Measurements from ENCODE around the gene CHCHD10.
A peak's percentile ranks its signal among the peaks of the same experiment; 100 is the strongest.

Gene CHCHD10

DNA sequence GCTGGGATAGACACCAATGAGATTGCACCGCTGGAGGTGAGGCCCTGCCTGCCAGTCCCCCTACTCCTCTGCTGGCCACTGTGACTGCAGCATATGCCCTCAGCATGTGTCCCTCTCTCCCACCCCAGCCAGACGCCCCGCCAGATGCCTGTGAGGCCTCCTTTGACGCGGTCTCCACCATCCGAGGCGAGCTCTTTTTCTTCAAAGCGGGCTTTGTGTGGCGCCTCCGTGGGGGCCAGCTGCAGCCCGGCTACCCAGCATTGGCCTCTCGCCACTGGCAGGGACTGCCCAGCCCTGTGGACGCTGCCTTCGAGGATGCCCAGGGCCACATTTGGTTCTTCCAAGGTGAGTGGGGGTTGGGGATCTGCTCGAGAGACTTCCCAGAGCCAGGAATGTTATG is 13.3 kb upstream of the CHCHD10 start:
- H3K4me3 ChIP-seq (ENCODE audit: low read length in 2 of 2): no peak overlapping the region
- H3K79me1 ChIP-seq (ENCODE audit: low read depth, low read length): peaks cover 1% of the 10 kb centered on the region
- peak overlapping the region; percentile 37 for H2BK15ac ChIP-seq (ENCODE audit: low read length)
- no peaks in the 10 kb centered on the region for H3K27me3 ChIP-seq (ENCODE audit: control insufficient read depth in 3 of 3, insufficient read depth in 3 of 3, low read depth in 1 of 3, low read length in 3 of 3)
- no peak overlapping the region for H2AFZ ChIP-seq (ENCODE audit: low read length)
- no peak overlapping the region for H3K4me2 ChIP-seq (ENCODE audit: insufficient read depth, low read length, poor library complexity, severe bottlenecking)
- H2AK5ac ChIP-seq (ENCODE audit: low read depth, low read length): peak overlapping the region; percentile 46
- WGBS, 2 donors (ENCODE audit: extremely low coverage in 2 of 2, insufficient read length in 2 of 2, insufficient replicate concordance in 1 of 2): no CpG with 5 or more reads among the region's 15 CpGs
- H3K9me3 ChIP-seq (replicated peaks in 1 of 2; ENCODE audit: control insufficient read depth in 2 of 2, insufficient read depth in 1 of 2, low read depth in 1 of 2, low read length in 2 of 2): no peaks in the 10 kb centered on the region
- no peak overlapping the region for H4K91ac ChIP-seq (ENCODE audit: low read depth, low read length, poor library complexity)
- peak overlapping the region; percentile 60 for H3K9ac ChIP-seq (ENCODE audit: low read depth, low read length, poor library complexity)
- no peak overlapping the region for H3K23ac ChIP-seq (ENCODE audit: low read depth, low read length, poor library complexity)
- peaks cover 0 to under 1% of the 10 kb centered on the region in 2 donors for H3K4me1 ChIP-seq (ENCODE audit: control insufficient read depth in 2 of 2, insufficient read depth in 1 of 2, low read depth in 1 of 2, low read length in 2 of 2)
- H3K36me3 ChIP-seq (replicated peaks in 1 of 2; ENCODE audit: control insufficient read depth in 2 of 2, insufficient read depth in 2 of 2, low read length in 2 of 2): no peaks in the 10 kb centered on the region
- H3K18ac ChIP-seq (ENCODE audit: low read length): peak overlapping the region; percentile 57
- DNase-seq (ENCODE audit: low spot score): no peak
- H3K4ac ChIP-seq (ENCODE audit: low read length): no peak overlapping the region
- H2BK5ac ChIP-seq (ENCODE audit: low read length): peak overlapping the region; percentile 20
- H4K8ac ChIP-seq (ENCODE audit: low read depth, low read length): no peak overlapping the region
- H3K14ac ChIP-seq (ENCODE audit: low read length): peak overlapping the region; percentile 71
- H2BK12ac ChIP-seq (ENCODE audit: low read length): no peak overlapping the region
- no peak overlapping the region for H2BK120ac ChIP-seq (ENCODE audit: low read depth, low read length)
- H3K27ac ChIP-seq (replicated peaks; ENCODE audit: low read length): no peak overlapping the region

DNA sequence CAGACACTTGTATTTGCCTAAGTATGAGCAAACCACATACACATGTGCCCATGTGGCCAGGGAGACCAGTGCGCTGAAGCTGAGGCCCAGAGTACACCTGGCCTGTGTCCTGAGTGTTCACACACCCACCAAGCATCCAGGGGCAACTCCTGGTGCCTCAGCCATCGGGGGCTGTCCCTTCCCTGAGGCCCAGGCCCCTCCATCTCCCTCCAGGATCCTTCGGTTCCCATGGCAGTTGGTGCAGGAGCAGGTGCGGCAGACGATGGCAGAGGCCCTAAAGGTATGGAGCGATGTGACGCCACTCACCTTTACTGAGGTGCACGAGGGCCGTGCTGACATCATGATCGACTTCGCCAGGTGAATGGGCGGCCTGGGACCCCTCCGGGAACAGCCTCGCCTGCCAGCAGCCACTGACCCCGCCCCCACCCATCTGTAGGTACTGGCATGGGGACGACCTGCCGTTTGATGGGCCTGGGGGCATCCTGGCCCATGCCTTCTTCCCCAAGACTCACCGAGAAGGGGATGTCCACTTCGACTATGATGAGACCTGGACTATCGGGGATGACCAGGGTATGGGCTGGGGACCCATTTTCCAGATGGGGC is 12.5 kb upstream of the CHCHD10 start:
- Histone ChIP-seq H3K9ac (ENCODE audit: low read depth, low read length, poor library complexity) (no peak overlapping the region), H2BK5ac (ENCODE audit: low read length) (no peak overlapping the region), H2AK5ac (ENCODE audit: low read depth, low read length) (peak overlapping the region; percentile 46), H2BK12ac (ENCODE audit: low read length) (no peak overlapping the region), H2AFZ (ENCODE audit: low read length) (no peak overlapping the region), H3K4me3 (ENCODE audit: low read length in 2 of 2) (no peak overlapping the region), H3K4me1 (ENCODE audit: control insufficient read depth in 2 of 2, insufficient read depth in 1 of 2, low read depth in 1 of 2, low read length in 2 of 2) (no peaks in the 10 kb centered on the region), H4K91ac (ENCODE audit: low read depth, low read length, poor library complexity) (no peak overlapping the region), H3K9me3 (replicated peaks in 1 of 2; ENCODE audit: control insufficient read depth in 2 of 2, insufficient read depth in 1 of 2, low read depth in 1 of 2, low read length in 2 of 2) (no peaks in the 10 kb centered on the region), H2BK120ac (ENCODE audit: low read depth, low read length) (no peak overlapping the region), H3K4ac (ENCODE audit: low read length) (no peak overlapping the region), H3K27ac (replicated peaks; ENCODE audit: low read length) (no peak overlapping the region), H3K4me2 (ENCODE audit: insufficient read depth, low read length, poor library complexity, severe bottlenecking) (no peak overlapping the region), H2BK15ac (ENCODE audit: low read length) (no peak overlapping the region), H3K14ac (ENCODE audit: low read length) (no peak overlapping the region), H3K79me1 (ENCODE audit: low read depth, low read length) (peaks cover 1% of the 10 kb centered on the region), H3K18ac (ENCODE audit: low read length) (no peak overlapping the region), H3K27me3 (ENCODE audit: control insufficient read depth in 3 of 3, insufficient read depth in 3 of 3, low read depth in 1 of 3, low read length in 3 of 3) (no peaks in the 10 kb centered on the region), H3K23ac (ENCODE audit: low read depth, low read length, poor library complexity) (no peak overlapping the region), H4K8ac (ENCODE audit: low read depth, low read length) (no peak overlapping the region), H3K36me3 (replicated peaks in 1 of 2; ENCODE audit: control insufficient read depth in 2 of 2, insufficient read depth in 2 of 2, low read length in 2 of 2) (no peaks in the 10 kb centered on the region)
- no peak for DNase-seq (ENCODE audit: low spot score)
- WGBS, 2 donors (ENCODE audit: extremely low coverage in 2 of 2, insufficient read length in 2 of 2, insufficient replicate concordance in 1 of 2): no CpG with 5 or more reads among the region's 20 CpGs

DNA sequence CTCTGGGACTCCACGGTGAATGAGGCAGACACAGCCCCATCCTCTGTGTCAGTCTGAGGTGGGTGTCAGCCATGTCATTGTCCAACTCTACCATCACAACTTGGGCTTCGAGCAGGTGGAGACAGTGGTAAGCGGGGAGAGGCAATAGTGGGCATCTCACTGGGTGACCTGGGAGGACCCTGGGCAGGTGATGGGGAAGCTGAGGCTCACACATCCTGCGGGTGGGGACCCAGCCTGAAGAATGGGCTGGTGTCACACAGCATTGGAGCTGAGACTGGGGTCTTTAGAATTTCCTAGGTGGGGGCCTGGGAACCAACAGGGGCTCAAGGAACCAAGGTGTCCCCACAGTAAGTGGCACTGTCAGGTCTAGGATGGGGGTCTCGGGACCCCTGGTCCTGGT is 12.0 kb upstream of the CHCHD10 start:
- Histone ChIP-seq H4K8ac (ENCODE audit: low read depth, low read length) (no peak overlapping the region), H2AFZ (ENCODE audit: low read length) (no peak overlapping the region), H2BK12ac (ENCODE audit: low read length) (no peak overlapping the region), H2BK5ac (ENCODE audit: low read length) (no peak overlapping the region), H3K18ac (ENCODE audit: low read length) (no peak overlapping the region), H3K4ac (ENCODE audit: low read length) (no peak overlapping the region), H3K9me3 (replicated peaks in 1 of 2; ENCODE audit: control insufficient read depth in 2 of 2, insufficient read depth in 1 of 2, low read depth in 1 of 2, low read length in 2 of 2) (no peaks in the 10 kb centered on the region), H4K91ac (ENCODE audit: low read depth, low read length, poor library complexity) (no peak overlapping the region), H3K27ac (replicated peaks; ENCODE audit: low read length) (no peak overlapping the region), H3K4me1 (ENCODE audit: control insufficient read depth in 2 of 2, insufficient read depth in 1 of 2, low read depth in 1 of 2, low read length in 2 of 2) (no peaks in the 10 kb centered on the region), H3K9ac (ENCODE audit: low read depth, low read length, poor library complexity) (no peak overlapping the region), H3K4me2 (ENCODE audit: insufficient read depth, low read length, poor library complexity, severe bottlenecking) (no peak overlapping the region), H3K14ac (ENCODE audit: low read length) (no peak overlapping the region), H3K4me3 (ENCODE audit: low read length in 2 of 2) (no peak overlapping the region), H2BK15ac (ENCODE audit: low read length) (no peak overlapping the region), H3K23ac (ENCODE audit: low read depth, low read length, poor library complexity) (no peak overlapping the region), H3K27me3 (ENCODE audit: control insufficient read depth in 3 of 3, insufficient read depth in 3 of 3, low read depth in 1 of 3, low read length in 3 of 3) (no peaks in the 10 kb centered on the region), H2AK5ac (ENCODE audit: low read depth, low read length) (peak overlapping the region; percentile 92), H3K36me3 (replicated peaks in 1 of 2; ENCODE audit: control insufficient read depth in 2 of 2, insufficient read depth in 2 of 2, low read length in 2 of 2) (no peaks in the 10 kb centered on the region), H3K79me1 (ENCODE audit: low read depth, low read length) (peaks cover 1% of the 10 kb centered on the region), H2BK120ac (ENCODE audit: low read depth, low read length) (no peak overlapping the region)
- no peak for DNase-seq (ENCODE audit: low spot score)
- WGBS, 2 donors (ENCODE audit: extremely low coverage in 2 of 2, insufficient read length in 2 of 2, insufficient replicate concordance in 1 of 2): no CpG with 5 or more reads among the region's 5 CpGs

DNA sequence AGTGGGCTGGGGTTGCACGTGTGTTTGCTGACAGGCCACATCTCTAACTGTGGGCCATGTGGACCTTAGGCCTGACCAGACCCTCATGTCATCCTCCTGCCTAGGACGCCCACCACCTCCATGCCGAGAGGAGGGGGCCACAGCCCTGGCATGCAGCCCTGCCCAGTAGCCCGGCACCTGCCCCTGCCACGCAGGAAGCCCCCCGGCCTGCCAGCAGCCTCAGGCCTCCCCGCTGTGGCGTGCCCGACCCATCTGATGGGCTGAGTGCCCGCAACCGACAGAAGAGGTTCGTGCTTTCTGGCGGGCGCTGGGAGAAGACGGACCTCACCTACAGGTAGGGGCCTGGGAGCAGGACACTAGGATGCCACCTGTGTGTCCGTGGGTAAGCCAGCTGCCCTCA is 11.3 kb upstream of the CHCHD10 start:
- no peak overlapping the region for H4K91ac ChIP-seq (ENCODE audit: low read depth, low read length, poor library complexity)
- H2AK5ac ChIP-seq (ENCODE audit: low read depth, low read length): peak overlapping the region; percentile 92
- no peak overlapping the region for H3K4me2 ChIP-seq (ENCODE audit: insufficient read depth, low read length, poor library complexity, severe bottlenecking)
- H4K8ac ChIP-seq (ENCODE audit: low read depth, low read length): peak overlapping the region; percentile 43
- peak overlapping the region; percentile 56 for H3K14ac ChIP-seq (ENCODE audit: low read length)
- H3K9ac ChIP-seq (ENCODE audit: low read depth, low read length, poor library complexity): peak overlapping the region; percentile 60
- H2BK15ac ChIP-seq (ENCODE audit: low read length): peak overlapping the region; percentile 37
- no peak overlapping the region for H2BK12ac ChIP-seq (ENCODE audit: low read length)
- no peak overlapping the region for H2AFZ ChIP-seq (ENCODE audit: low read length)
- no peak overlapping the region for H3K4ac ChIP-seq (ENCODE audit: low read length)
- peaks cover 0 to 2% (median 1%) of the 10 kb centered on the region in 3 experiments for H3K27me3 ChIP-seq (ENCODE audit: control insufficient read depth in 3 of 3, insufficient read depth in 3 of 3, low read depth in 1 of 3, low read length in 3 of 3)
- peak overlapping the region; percentile 65 for H3K18ac ChIP-seq (ENCODE audit: low read length)
- H2BK5ac ChIP-seq (ENCODE audit: low read length): no peak overlapping the region
- DNase-seq (ENCODE audit: low spot score): no peak
- H3K27ac ChIP-seq (replicated peaks; ENCODE audit: low read length): no peak overlapping the region
- no peaks in the 10 kb centered on the region for H3K9me3 ChIP-seq (replicated peaks in 1 of 2; ENCODE audit: control insufficient read depth in 2 of 2, insufficient read depth in 1 of 2, low read depth in 1 of 2, low read length in 2 of 2)
- H2BK120ac ChIP-seq (ENCODE audit: low read depth, low read length): no peak overlapping the region
- no peaks in the 10 kb centered on the region for H3K36me3 ChIP-seq (replicated peaks in 1 of 2; ENCODE audit: control insufficient read depth in 2 of 2, insufficient read depth in 2 of 2, low read length in 2 of 2)
- peaks cover 2% of the 10 kb centered on the region for H3K79me1 ChIP-seq (ENCODE audit: low read depth, low read length)
- no peak overlapping the region for H3K4me3 ChIP-seq (ENCODE audit: low read length in 2 of 2)
- H3K23ac ChIP-seq (ENCODE audit: low read depth, low read length, poor library complexity): peak overlapping the region; percentile 65
- H3K4me1 ChIP-seq (ENCODE audit: control insufficient read depth in 2 of 2, insufficient read depth in 1 of 2, low read depth in 1 of 2, low read length in 2 of 2): peaks cover 0 to 4% of the 10 kb centered on the region in 2 donors
- WGBS, 2 donors (ENCODE audit: extremely low coverage in 2 of 2, insufficient read length in 2 of 2, insufficient replicate concordance in 1 of 2): no CpG with 5 or more reads among the region's 16 CpGs
